GM12891 (cell line): Measurements from ENCODE around the gene FGF3.

Experiments
- DNase-seq: peaks from one replicate; pipeline ENCODE4 v3.0.0; 2011; ENCODE audit warnings: low spot score; ENCODE audit not compliant: insufficient read length
- FAIRE-seq: peaks from 2 replicates; lab custom pipeline; 2011; peaks lifted over from hg19 to GRCh38; lab: Jason Lieb, UNC
- PAX5 ChIP-seq: IDR thresholded peaks from 2 replicates; pipeline ENCODE4 v1.6.1; 2011; ENCODE audit warnings: low read length, moderate library complexity, mild to moderate bottlenecking; ENCODE audit not compliant: insufficient read depth, severe bottlenecking
- POLR2A ChIP-seq: IDR thresholded peaks from 2 replicates; pipeline ENCODE4 v1.6.1; 2011; ENCODE audit warnings: low read depth, low read length, control low read depth
- POLR2AphosphoS5 ChIP-seq: IDR thresholded peaks from 2 replicates; pipeline ENCODE4 v1.6.1; 2011; ENCODE audit warnings: low read depth, low read length, control low read depth
- POU2F2 ChIP-seq: IDR thresholded peaks from 2 replicates; pipeline ENCODE4 v1.6.1; 2011; ENCODE audit warnings: low read depth, mild to moderate bottlenecking, control low read depth, low read length, moderate library complexity
- SPI1 ChIP-seq: IDR thresholded peaks from 2 replicates; pipeline ENCODE4 v1.6.1; 2011; ENCODE audit warnings: low read depth, low read length, control low read depth
- TAF1 ChIP-seq: IDR thresholded peaks from 2 replicates; pipeline ENCODE4 v1.6.1; 2011; ENCODE audit warnings: low read depth, low read length, control low read depth

Gene FGF3

DNA sequence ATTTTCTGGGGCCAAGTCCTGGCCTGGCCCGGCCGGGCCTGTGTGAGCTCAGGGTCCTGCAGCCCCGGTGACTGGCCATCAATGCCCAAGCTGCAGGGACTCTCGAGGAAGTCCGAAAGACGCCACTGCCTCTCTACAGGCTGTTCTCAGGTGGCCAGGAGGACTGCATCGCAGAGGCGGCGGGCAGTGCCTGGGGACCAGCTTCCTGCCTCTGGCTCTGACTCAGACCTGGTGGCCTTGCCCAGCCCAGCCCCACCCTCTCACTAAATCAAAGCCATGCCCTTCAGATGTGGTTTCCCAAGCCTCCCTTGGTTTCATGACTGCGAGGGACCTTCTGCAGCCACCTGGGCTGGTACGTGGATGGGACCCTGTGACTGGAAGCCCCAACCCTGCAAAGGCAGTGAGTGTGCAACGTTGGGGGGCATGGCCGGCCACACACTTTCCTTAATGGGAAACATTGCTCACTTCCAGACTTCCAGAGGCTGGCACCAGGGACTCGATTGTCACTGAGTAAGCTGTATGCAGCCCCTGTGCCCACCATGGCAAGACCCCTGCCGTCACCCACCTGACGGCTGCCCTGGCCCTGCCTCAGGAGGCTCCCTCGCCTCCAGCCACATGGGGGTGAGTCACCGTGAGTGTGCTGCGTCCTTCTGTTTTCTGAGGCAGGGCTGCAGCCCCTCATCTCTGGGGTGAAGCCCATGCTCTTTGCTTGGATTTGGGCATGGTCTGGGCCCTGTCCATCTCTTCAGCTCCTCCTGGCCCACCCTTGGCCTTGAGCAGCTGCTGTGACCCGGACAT lies 6.0 kb upstream of the FGF3 start:
- TF ChIP-seq TAF1 (no peak), PAX5 (no peak), SPI1 (no peak), POLR2AphosphoS5 (no peak), POLR2A (no peak), POU2F2 (no peak)
- FAIRE-seq (no peak), DNase-seq (no peak)

DNA sequence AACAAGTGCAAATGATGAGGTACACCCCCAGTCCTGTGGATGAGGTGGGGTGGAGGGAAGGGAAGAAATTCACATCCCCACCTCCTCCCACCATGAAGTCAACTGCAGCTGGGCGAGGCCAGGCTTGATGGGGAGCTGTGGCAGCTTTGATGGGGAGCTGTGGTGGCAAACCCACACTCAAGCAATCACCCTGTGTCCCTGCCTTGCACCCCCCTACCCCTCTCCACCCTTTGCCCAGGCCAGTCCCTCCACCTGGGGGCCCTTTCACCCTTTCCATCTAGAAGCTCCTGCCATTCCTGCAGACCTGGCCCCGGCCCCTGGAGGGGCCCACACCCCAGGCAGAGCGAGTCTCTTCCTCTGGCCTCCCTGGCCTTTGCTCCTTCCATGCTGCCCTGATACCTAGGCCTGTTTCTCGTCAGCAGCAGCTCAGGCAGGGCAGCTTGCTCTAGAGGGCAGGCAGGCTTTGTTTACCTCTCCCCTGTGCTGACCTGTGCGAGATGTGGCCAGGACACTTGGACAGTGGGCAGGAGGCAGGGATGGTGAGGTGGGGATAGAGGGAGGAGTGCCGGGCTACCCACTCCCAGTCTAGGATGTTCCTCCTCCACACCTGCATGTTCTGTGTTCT lies 4.5 kb upstream of the FGF3 start:
- DNase-seq = no peak
- TF ChIP-seq POLR2AphosphoS5 (no peak), PAX5 (no peak), SPI1 (no peak), TAF1 (no peak), POU2F2 (no peak), POLR2A (no peak)
- no peak for FAIRE-seq

DNA sequence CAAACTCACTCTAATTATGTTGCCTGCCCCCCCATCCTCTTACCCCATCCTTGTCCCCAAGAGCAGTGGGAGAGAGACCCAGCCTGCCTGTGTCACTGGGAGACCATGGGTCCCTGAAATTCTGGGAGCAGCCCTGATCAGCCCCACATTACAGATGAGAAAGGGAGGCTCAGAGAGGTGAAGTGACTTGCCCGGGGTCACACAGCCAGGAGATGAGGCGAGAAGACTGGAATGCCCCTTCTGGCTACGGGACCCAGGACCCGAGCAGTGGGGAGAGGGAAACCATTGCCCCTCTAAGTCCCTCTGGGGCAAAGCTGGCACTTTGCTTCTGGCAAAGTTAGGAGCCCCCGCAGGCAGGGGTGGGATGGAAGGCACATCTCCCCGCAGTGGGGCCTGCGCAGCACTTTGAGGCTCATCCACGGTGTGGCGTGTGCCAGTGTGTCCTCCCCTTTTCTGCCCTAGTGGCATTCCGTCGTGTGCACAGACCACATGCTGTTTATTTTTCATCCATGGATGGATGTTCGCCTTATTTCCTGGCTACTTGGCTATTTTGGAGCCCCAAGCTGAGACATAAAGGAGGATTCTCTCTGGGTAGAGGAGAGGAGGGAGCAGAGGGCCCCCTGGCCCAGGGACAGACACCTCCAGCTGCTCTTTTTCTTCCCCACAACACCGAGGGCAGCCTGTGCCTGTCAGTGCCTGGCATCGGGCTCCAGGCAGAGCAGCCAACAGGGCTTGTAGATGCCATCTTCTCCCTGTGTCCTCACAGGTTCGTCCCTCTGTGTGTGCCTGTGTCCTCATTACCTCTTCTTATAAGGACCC lies 3.7 kb upstream of the FGF3 start:
- FAIRE-seq (no peak), DNase-seq (no peak)
- no peak for TF ChIP-seq POLR2AphosphoS5
- no peak for TF ChIP-seq POU2F2

DNA sequence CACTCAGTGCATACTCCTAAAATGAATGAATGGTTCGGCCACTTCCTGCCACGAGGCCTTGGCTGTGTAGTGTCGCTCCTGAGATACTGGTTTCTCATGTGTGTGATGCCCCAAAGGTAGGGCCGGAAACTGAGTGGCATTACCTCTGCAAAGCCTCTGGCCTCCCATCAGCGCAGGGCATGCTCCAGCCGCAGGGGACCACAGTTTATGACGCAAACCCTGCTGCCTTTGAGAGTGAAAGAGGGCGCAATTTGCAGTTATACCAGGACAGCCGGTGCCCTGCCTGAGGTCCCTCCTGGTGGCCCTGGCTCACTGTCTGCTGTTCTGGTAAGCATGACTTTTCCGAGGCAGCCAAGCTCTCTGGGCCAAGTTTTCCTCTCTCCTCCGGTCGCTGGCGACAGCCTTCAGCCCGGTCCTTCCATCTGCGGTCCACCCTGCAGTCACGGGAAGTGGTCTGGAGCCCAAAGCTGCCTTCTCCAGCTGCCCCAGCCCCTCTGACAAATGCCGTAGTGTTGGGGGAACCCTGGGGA lies 2.4 kb upstream of the FGF3 start:
- FAIRE-seq = no peak
- TF ChIP-seq TAF1 (no peak), SPI1 (no peak), PAX5 (no peak), POLR2A (no peak), POU2F2 (no peak), POLR2AphosphoS5 (no peak)

DNA sequence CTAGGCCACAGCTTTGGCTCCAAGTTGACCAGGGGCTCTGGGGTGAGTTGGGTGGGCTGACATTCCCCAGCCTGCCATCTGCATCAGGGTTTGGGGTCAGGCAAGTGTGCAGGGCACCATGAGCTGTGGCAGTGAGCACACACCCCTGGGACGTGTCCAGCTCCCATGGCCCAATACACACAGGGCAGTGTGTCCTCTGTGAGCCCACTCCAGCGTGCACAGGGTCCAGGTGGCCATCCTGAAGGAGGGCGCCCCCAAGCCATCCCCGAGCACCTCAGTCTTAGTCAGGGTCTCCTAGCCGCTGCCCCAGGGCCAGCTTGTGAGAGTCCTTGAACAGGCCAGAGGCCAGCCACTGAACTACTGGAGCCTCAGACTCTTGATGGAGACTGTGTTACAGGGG lies 1.2 kb upstream of the FGF3 start:
- DNase-seq (no peak), FAIRE-seq (no peak)
- TF ChIP-seq TAF1 (no peak), PAX5 (no peak), SPI1 (no peak), POLR2A (no peak), POLR2AphosphoS5 (no peak), POU2F2 (no peak)

More for the DNA sequence above, 2.4 kb upstream of the FGF3 start:
- DNase-seq = no peak

DNA sequence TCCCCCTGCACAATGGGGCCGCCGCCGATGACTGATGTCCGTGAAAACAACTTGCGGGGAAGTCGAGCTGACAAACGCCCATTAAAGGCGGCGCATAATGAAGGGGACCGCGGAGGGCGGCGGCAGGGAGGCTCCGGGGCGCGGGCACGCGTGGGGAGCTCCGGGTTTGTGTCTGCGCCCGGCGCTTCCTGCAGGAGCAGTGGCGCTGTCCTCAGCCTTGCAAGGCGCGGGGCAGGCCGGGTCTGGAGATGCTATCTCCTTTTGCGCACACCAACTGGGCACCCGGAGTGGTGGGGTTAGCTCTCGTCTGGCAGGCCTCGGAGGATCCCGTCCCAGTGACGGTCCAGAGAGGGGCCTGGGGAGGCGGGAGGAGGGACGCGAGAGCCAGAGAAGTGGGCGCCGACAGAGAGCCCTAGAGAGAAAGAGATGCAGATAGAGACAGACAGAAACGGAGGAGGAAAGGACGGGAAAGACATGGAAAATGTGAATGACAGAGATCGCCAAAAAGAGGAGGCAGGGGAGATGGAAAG lies 390 bp upstream of the FGF3 start:
- DNase-seq (no peak), FAIRE-seq (no peak)

DNA sequence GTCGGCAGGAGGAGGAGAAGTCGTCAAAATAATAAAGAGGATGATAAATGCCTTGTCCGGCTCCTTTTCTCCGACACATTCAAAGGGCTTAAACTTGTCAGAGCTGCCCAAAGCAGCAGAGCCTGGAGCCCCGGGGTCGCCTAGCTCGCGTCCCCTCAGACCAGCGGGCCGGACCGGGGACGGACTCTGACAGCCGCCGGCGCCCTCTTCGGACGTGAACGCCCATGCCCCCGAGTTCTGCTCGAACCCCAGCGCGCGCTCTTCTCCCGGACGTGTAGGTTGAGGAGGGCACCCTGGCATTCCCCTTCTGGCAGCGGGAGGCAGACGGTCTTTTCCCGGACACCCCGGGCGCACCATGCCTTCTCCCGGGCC lies 999 bp downstream of the FGF3 start:
- FAIRE-seq (no peak), DNase-seq (no peak)
- TF ChIP-seq POU2F2 = no peak
- TF ChIP-seq POLR2AphosphoS5 = no peak
- no peak for TF ChIP-seq TAF1
- no peak for TF ChIP-seq POLR2A
- no peak for TF ChIP-seq PAX5
- TF ChIP-seq SPI1 = no peak

More for the DNA sequence above, 390 bp upstream of the FGF3 start:
- TF ChIP-seq POLR2A = no peak
- no peak for TF ChIP-seq TAF1
- TF ChIP-seq PAX5 = no peak
- TF ChIP-seq SPI1 = no peak
- no peak for TF ChIP-seq POU2F2
- no peak for TF ChIP-seq POLR2AphosphoS5

DNA sequence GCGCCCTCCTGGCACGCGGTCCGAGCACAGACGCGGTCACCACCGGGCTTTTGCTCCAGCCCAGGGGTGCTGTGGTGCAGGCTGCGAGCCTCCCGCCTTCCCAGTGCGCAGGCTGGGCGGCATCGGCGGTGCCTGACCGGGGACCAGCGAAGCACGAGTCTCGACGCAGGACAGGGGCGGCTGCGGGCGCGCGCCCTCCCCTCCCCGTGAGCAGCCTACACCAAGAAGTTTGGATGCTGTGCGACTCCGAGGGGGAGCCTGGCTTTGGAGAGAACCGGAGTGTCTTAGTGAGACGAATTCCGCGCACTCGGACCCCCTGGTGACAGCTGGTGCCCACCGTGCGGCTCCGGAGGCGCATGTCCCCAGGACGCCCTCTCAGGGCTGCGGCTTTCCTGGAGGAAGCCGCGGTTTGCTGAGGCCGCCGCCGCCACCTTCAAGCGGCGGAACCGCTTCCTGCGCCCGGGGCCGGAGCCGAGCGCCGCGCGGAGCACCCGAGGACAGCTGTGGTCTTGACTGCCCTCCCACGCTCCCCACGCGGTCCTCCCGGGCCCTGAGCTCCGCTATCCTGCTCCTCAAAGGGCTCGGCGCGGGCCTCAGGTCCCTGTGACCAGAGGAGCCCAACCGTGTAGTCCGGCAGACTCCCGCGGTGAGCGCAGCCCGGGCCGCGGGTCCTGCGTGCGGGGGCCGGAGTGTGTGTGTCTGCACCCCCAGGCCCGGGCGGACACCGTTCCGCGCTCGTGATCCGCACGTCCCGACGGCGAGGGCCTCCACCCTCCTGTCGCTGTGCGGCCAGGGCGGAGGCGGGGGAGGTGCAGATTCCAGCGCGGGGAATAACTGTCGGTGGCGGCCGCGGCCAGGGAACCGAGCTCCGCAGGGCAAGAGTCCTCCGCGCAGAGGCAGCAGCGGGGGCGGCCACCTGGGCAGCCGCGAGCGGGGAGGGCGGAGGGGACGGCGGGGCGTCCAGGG lies 1.7 kb downstream of the FGF3 start:
- no peak for DNase-seq
- no peak for TF ChIP-seq POLR2AphosphoS5
- TF ChIP-seq TAF1 = no peak
- no peak for TF ChIP-seq SPI1
- TF ChIP-seq POU2F2 = no peak
- TF ChIP-seq PAX5 = no peak
- TF ChIP-seq POLR2A = no peak
- FAIRE-seq = no peak
